Effector memory CD8-positive, alpha-beta T cell (primary cell): ENCODE data around the gene SLC43A3.
A peak's percentile ranks its signal among the peaks of the same experiment; 100 is the strongest.

Experiments
- ATAC-seq: fragments of 150-1000 bp; cut with Tn5 transposase; replicated peaks from 2 replicates; pipeline ENCODE4 v1.10.0; 2021; ENCODE audit warnings: mild to moderate bottlenecking, moderate library complexity
- DNase-seq, 3 experiments: peaks; one replicate each; pipeline ENCODE4 v3.0.0; 2021
- H3K27ac Mint-ChIP-seq, 2 donors: one replicate each; pipeline ENCODE4 v1.8.0; 2022; ENCODE audit warnings: mild to moderate bottlenecking in 2 of 2, mixed read lengths in 2 of 2, moderate library complexity in 2 of 2
- H3K27me3 Mint-ChIP-seq, 2 donors: one replicate each; pipeline ENCODE4 v1.8.0; 2022; ENCODE audit warnings: mixed read lengths in 2 of 2
- H3K36me3 Mint-ChIP-seq: one replicate; pipeline ENCODE4 v1.8.0; 2022; ENCODE audit warnings: mild to moderate bottlenecking, moderate library complexity, mixed read lengths; ENCODE audit not compliant: insufficient read depth
- H3K4me1 Mint-ChIP-seq, 2 donors: one replicate each; pipeline ENCODE4 v1.8.0; 2022; ENCODE audit warnings: low read depth in 2 of 2, mixed read lengths in 2 of 2
- H3K4me3 Mint-ChIP-seq, 2 donors: one replicate each; pipeline ENCODE4 v1.8.0; 2022; ENCODE audit warnings: mild to moderate bottlenecking in 2 of 2, mixed read lengths in 2 of 2, moderate library complexity in 2 of 2
- H3K9me3 Mint-ChIP-seq, 2 donors: one replicate each; pipeline ENCODE4 v1.8.0; 2022; ENCODE audit warnings: mixed read lengths in 2 of 2

Gene SLC43A3

GRCh38 chr11:57417056-57417455 is 9.9 kb downstream of the SLC43A3 start:
- Mint-ChIP-seq H3K4me1 (peaks cover 13 to 23% of the 10 kb centered on the region in 2 donors), H3K4me3 (no peak overlapping the region), H3K9me3 (no peaks in the 10 kb centered on the region), H3K27ac (peak overlapping the region in 1 of 2 donors; percentile 49), H3K36me3 (peaks cover 41% of the 10 kb centered on the region), H3K27me3 (no peaks in the 10 kb centered on the region)
- DNase-seq (no peak), ATAC-seq (no peak)

GRCh38 chr11:57416436-57416835 is 10.5 kb downstream of the SLC43A3 start:
- Mint-ChIP-seq H3K4me1 (peaks cover 7 to 17% of the 10 kb centered on the region in 2 donors), H3K27me3 (no peaks in the 10 kb centered on the region), H3K4me3 (no peak overlapping the region), H3K36me3 (peaks cover 41% of the 10 kb centered on the region), H3K27ac (no peak overlapping the region), H3K9me3 (no peaks in the 10 kb centered on the region)
- no peak for ATAC-seq
- DNase-seq, result no peak

GRCh38 chr11:57414612-57415212 is 12.2 kb downstream of the SLC43A3 start:
- peaks cover 49% of the 10 kb centered on the region for H3K36me3 Mint-ChIP-seq
- no peaks in the 10 kb centered on the region for H3K27me3 Mint-ChIP-seq
- no peak for DNase-seq
- ATAC-seq, result no peak
- no peak overlapping the region for H3K27ac Mint-ChIP-seq
- H3K4me3 Mint-ChIP-seq, result no peak overlapping the region
- peaks cover 2 to 12% of the 10 kb centered on the region in 2 donors for H3K4me1 Mint-ChIP-seq
- H3K9me3 Mint-ChIP-seq, result no peaks in the 10 kb centered on the region

GRCh38 chr11:57413681-57414080 is 13.2 kb downstream of the SLC43A3 start:
- peaks cover 49% of the 10 kb centered on the region for H3K36me3 Mint-ChIP-seq
- H3K4me1 Mint-ChIP-seq, result peaks cover 2 to 12% of the 10 kb centered on the region in 2 donors
- no peak for ATAC-seq

DNA sequence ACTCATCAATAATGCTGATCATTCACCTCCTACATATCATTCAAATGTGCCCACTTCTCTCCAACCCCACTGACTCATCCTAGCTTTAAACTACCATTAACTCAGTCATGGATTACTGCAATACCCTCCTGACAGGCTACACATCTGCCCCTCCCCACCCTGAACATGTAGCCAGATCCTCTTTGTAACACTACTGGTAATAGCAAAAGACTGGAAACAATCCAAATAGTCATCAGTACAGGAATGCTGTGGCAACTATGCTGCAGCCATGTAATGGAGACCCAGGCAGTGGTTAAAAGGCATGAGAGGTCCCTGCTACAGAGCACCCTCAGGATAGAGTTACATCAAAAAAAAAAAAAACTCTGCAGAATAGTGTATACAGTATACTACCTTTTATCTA is 16.6 kb downstream of the SLC43A3 start:
- Mint-ChIP-seq H3K9me3 (no peaks in the 10 kb centered on the region), H3K36me3 (peaks cover 54% of the 10 kb centered on the region), H3K27ac (peak overlapping the region in 1 of 2 donors; percentile 2), H3K27me3 (no peaks in the 10 kb centered on the region), H3K4me3 (no peak overlapping the region), H3K4me1 (peaks cover 8 to 11% of the 10 kb centered on the region in 2 donors)
- ATAC-seq, result no peak
- DNase-seq, result no peak

More at GRCh38 chr11:57413681-57414080, 13.2 kb downstream of the SLC43A3 start:
- H3K27ac Mint-ChIP-seq, result peak overlapping the region; percentile 20 to 67
- H3K9me3 Mint-ChIP-seq, result no peaks in the 10 kb centered on the region
- no peak for DNase-seq
- no peaks in the 10 kb centered on the region for H3K27me3 Mint-ChIP-seq
- no peak overlapping the region for H3K4me3 Mint-ChIP-seq

GRCh38 chr11:57409321-57410100 is 17.4 kb downstream of the SLC43A3 start:
- ATAC-seq, result no peak
- peaks cover 8 to 9% of the 10 kb centered on the region in 2 donors for H3K4me1 Mint-ChIP-seq
- H3K27me3 Mint-ChIP-seq, result no peaks in the 10 kb centered on the region
- H3K4me3 Mint-ChIP-seq, result no peak overlapping the region
- H3K27ac Mint-ChIP-seq, result peak overlapping the region in 1 of 2 donors; percentile 57
- DNase-seq, result no peak
- peaks cover 46% of the 10 kb centered on the region for H3K36me3 Mint-ChIP-seq
- no peaks in the 10 kb centered on the region for H3K9me3 Mint-ChIP-seq

DNA sequence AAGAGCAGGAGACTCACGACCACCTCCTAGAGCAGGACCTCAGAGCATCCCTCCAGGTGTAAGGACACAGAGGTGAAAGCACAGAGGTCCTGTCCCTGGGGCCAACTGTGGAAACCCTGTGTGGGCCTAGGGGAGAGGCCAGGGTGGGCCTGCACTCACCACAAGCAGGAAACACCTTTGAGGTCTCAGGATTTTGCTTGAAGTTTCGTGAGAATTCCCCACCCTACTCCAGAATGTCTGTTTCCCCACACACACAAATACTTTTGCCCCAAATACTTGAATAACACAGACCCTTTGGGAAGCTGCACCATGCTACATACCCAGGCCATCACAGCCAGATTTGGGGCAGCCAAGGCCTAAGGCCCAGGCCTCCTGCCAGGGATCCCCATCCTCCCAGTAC is 18.1 kb downstream of the SLC43A3 start:
- Mint-ChIP-seq H3K9me3 (no peaks in the 10 kb centered on the region), H3K4me3 (no peak overlapping the region), H3K27me3 (no peaks in the 10 kb centered on the region), H3K27ac (peak overlapping the region in 1 of 2 donors; percentile 57), H3K36me3 (peaks cover 43% of the 10 kb centered on the region), H3K4me1 (peaks cover 6 to 8% of the 10 kb centered on the region in 2 donors)
- ATAC-seq (no peak), DNase-seq (no peak)

GRCh38 chr11:57407941-57408475 is 18.9 kb downstream of the SLC43A3 start:
- Mint-ChIP-seq H3K4me1 (peaks cover 4 to 8% of the 10 kb centered on the region in 2 donors), H3K36me3 (peaks cover 35% of the 10 kb centered on the region), H3K27ac (peak overlapping the region in 1 of 2 donors; percentile 58), H3K27me3 (no peaks in the 10 kb centered on the region), H3K9me3 (no peaks in the 10 kb centered on the region), H3K4me3 (no peak overlapping the region)
- no peak for DNase-seq
- ATAC-seq, result no peak

DNA sequence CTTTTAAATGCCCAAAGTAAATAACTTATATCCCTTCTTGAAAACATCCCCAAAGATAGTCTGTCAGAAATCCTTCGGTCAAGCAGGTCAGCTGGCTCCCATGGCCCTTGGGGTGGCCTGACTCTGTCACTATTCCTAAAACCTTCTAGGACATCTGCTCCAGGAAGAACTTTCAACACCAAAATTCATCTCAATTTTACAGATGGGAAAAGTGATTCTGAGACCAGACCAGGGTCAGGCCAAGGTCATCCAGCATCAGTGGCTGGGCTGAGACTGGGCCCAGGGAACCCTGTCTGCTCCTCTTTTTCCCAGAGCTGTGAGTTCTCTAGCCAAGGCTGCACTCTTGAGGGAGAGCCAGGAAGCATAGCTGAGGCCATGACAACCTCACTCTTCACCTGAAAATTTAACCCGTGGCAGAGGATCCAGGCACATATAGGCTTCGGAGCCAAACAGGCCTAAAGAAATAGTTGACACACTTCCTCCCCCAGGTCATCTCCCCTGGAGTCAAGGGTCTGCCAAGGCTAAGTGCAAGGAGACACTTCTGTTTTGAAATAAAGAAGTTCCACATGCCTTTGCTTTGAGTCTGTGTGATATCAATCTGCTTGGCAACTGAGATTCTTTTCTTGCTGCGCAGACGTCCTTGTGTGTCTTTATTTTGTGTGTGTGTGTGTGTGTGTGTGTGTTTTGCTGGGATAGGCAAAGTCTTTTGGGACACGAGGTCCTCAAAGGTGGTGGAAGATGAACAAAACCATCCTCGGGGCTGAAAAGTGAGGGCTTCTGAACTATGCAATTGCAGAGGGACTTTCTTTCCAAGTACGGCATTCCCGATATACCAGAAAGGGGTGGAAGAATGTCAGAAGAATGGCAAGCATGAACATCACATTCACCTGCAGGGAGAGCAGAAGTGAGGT is 19.7 kb downstream of the SLC43A3 start:
- Mint-ChIP-seq H3K27me3 (no peaks in the 10 kb centered on the region), H3K36me3 (peaks cover 31% of the 10 kb centered on the region), H3K4me3 (no peak overlapping the region), H3K27ac (peak overlapping the region; percentile 79 to 85), H3K9me3 (no peaks in the 10 kb centered on the region), H3K4me1 (peaks cover 0 to 8% of the 10 kb centered on the region in 2 donors)
- DNase-seq (no peak), ATAC-seq (no peak)

DNA sequence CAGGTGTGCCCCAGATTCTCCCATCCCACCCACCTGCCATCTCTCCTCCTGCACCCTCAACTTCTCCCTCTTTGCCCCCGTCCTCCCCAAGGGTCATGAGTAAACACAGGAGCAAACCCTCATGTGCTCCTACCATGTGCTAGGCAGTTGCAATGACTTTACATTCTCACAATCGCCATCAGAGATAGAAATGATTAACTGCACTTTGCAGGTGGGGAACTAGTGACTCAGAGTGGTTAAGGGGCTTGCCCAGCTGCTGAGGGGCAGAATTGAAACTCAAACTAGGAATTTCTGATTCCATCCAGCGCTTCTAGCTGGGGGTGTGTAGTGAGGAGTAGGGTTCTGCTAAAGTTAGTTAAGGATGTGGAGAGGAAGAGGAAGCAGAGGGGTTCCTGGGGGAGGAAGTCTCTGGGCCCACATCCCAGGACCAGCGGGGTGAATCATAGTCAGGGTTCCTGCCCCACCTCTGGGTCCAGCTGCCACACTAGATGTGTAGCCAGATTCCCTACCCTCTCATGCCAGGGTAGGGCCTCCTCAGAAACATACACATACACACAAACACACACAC is 20.5 kb downstream of the SLC43A3 start:
- H3K27ac Mint-ChIP-seq, result peak overlapping the region; percentile 79 to 85
- ATAC-seq (no peak), DNase-seq (no peak)
- no peaks in the 10 kb centered on the region for H3K9me3 Mint-ChIP-seq
- peaks cover 0 to 8% of the 10 kb centered on the region in 2 donors for H3K4me1 Mint-ChIP-seq
- H3K4me3 Mint-ChIP-seq, result no peak overlapping the region
- peaks cover 31% of the 10 kb centered on the region for H3K36me3 Mint-ChIP-seq
- no peaks in the 10 kb centered on the region for H3K27me3 Mint-ChIP-seq

DNA sequence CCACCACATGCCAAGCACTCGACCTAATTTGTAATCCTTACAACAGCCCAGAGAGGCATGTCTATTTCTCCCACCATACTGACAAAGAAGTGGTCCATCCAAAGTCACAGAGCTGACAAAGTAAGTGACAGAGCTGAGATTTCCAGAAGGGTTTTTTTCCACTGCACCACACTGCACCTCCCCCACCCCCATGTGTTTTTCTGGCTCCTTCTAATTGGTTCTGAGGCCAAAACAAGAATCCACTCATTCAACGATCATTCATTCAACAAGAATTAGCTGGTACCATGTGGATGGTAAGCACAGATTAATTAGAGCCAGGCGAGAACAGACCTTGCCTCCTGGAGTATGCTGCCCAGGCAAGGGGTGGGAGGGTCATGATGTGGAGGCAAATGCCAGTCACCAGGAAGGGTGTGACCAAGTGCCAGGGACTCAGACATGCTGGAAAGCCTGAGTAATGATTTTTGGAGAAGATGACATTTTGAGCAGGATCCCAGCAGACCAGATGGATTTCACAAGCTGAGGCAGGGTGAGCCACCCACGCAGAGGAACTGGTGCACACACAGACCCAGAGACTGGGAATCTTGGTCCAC is 21.6 kb downstream of the SLC43A3 start:
- ATAC-seq, result no peak
- H3K4me3 Mint-ChIP-seq, result no peak overlapping the region
- no peak for DNase-seq
- peaks cover 23% of the 10 kb centered on the region for H3K36me3 Mint-ChIP-seq
- H3K4me1 Mint-ChIP-seq, result peaks cover 0 to 8% of the 10 kb centered on the region in 2 donors
- peak overlapping the region in 1 of 2 donors; percentile 79 for H3K27ac Mint-ChIP-seq
- H3K9me3 Mint-ChIP-seq, result no peaks in the 10 kb centered on the region
- H3K27me3 Mint-ChIP-seq, result no peaks in the 10 kb centered on the region

DNA sequence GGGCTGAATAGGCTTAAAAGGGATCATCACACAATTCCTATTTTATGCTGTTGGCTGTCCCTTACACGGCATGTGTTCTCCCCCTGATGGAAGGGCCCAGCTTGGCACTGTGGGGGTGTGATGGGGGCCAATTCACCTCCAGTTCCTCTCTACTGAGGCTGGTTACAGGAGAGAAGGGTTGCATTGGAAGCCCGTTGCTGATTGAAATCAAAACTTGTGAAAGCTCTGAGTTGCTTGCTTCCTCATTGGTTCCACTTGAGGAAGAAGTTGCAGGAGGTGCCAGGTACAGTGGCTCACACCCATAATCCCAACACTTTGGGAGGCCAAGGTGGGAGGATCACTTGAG is 23.1 kb downstream of the SLC43A3 start:
- Mint-ChIP-seq H3K9me3 (no peaks in the 10 kb centered on the region), H3K36me3 (peaks cover 22% of the 10 kb centered on the region), H3K4me3 (no peak overlapping the region), H3K27ac (no peak overlapping the region), H3K4me1 (peaks cover 0 to 8% of the 10 kb centered on the region in 2 donors), H3K27me3 (no peaks in the 10 kb centered on the region)
- no peak for ATAC-seq
- DNase-seq, result no peak
